GM18868 (cell line): Measurements from ENCODE around the gene UBA3.

ENCODE experiments used
- ATAC-seq: cut with Tn5 transposase; IDR thresholded peaks from one replicate; pipeline ENCODE4 v1.9.1; 2021; ENCODE audit warnings: mild to moderate bottlenecking, moderate library complexity; ENCODE audit not compliant: unreplicated experiment

UBA3 gene

DNA sequence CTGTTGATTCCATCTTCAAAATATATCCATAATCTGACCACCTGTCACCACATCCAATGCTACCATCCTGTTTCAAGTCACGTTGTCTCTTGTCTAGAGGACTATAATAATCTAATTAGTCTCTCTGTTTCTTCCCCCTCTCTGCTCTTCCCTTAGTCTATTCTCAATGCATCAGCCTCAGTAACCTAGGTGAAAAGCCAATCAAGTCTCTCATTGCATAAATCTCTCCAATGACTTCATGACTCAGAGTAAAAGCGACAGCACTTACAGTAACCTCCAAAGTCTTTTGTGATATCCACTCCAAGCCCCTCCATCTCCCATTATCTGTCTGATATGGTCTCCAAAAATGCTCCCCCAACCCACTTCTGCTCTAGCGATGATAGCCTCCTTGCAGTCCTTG is 7.2 kb downstream of the UBA3 start:
- ATAC-seq, result no peak

DNA sequence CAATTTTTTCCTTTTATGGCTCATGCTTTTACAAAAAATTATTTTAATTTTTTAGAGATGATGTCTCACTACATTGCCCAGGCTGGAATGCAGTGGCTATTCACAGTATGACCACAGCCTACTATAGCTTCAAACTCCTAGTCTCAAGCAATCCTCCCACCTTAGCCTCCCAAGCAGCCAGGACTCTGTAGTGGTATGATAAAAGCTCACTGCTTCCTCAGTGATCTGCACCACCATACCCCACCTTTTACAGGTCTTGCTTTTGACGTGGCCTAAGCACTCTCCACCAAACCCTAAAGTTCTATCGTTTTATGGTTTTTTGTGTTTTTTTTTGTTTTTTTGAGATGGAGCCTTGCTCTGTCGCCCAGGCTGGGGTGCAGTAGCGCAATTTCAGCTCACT is 14.0 kb downstream of the UBA3 start:
- no peak for ATAC-seq

DNA sequence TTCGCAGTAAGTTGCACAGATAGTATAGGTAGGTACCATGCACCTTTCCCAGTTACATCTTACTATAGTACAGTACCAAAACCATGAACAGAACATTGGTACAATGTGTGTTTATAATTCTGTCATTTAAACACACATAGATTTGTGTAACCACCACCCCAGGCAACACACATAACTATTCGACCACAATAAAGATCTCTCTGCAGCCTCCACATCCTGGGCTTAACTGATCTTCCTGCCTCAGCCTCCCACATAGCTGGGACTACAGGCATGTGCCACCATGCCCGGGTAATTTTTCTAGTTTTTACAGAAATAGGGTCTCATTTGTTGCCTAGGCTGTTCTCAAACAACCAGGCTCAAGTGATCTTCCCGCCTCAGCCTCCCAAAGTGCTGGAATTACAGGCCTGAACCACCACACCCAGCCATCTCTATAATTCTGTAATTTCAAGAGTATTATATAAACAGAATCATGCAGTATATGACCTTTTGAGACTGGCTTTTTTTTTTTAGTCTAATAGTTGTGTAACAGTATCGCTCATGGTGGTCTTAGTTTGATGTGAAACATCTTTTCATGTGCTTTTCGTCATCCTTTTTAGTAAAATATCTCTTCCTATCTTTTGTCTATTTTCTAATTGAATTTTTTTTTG is 14.7 kb downstream of the UBA3 start:
- ATAC-seq, result no peak

DNA sequence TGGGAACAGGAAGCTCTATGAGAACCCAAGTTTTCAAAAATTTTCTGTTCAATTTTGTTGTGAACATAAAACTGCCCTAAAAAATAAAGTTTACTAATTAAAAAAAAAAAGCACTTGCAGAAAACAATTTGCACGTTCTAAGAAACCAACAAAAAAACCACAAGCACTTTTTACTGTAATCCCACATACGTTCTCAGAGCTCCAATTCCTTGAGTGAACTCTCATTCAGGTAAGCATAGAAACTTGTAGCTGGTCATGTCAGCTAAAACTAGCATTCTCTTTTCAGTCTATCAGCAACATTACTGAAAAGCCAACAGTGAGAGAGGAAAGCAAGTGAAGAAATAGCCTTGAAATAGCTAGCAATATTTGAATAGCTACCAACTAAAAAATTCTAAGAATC is 16.5 kb downstream of the UBA3 start:
- ATAC-seq, result no peak

DNA sequence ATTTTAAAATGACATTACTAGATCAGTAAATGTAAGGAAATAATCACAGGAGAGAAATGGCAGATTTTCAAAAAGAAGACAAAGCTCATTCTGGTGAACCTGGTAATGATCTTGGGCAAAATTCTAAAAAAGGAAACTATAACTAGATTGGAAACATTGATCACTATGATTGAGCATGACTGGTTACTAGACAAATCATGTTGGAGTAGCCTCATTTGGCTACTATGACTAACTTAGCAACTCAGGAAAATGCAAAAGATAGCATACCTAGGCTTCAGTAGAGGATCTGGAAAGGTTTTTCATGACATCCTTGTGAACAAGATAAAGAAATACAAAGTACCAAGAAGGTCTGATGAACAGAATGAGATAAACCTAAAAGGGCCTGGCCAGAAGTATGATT is 20.5 kb downstream of the UBA3 start:
- no peak for ATAC-seq

DNA sequence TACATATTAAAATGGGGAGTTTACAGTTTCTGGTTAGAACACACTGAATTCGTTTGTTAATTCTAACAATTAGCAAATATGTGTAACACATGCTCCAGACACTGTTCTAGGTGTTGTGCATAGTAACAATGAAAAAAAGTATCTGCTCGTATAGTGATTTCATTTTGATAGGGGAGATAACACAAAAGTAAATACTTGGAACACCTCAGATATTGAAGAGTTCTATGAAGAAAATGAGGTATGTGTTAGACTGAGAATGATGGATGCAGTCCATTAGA is 21.3 kb downstream of the UBA3 start:
- ATAC-seq, result no peak

DNA sequence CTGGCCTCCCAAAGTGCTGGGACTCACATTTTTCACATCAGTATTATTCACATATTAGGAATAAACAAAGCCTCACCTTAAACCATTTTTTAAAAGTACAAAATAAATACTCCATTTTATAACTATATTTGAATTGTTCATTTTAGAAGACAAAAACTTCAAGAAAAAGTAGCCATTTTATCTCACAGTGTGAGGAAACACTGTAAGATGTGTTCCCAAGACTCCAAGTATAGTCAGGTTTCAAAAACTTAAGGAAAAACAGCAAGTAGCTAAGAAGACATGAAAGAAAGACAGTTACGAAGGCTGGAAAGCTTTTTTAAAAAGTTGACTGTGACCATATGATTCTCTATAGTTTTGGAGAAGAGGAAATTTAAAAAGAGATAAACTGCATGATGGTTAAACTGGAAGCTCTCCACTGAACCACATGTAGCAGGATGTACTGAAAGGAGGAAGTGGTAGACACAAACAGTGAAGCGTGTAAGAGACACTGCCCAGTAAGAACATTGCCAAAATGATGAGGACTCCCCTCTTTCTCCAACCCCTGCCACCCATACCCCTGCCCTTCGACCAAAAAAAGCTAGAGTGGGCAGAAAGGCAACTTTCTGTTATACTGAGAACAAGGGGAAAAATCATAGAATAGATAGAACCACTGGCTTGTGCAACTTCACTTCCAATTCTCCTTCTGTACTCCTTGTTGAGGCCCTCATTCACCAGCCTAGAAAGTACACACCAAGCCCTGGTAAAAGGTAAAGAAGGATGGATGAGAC is 21.8 kb downstream of the UBA3 start:
- peak; percentile 100 for ATAC-seq

DNA sequence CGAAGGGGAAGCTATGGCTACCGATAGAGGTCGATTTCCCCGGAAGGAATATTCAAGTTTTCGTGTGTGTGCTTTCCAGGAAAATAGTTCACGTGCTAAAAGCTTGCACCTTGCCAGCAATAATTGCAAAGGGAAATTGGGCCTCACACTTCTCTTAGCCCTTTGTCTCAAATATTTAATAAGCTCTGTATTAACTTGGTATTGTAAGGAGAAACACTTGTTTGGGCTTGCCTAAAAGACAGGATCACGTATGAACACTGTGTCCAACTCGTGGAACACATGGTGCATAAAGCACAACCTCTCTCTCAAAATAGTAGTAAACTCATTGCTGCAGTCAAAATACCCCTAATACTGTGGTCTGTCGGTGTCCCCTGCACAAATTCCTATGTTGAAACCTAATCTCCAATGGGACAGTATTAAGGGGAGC is 27.7 kb downstream of the UBA3 start:
- peak; percentile 5 for ATAC-seq

DNA sequence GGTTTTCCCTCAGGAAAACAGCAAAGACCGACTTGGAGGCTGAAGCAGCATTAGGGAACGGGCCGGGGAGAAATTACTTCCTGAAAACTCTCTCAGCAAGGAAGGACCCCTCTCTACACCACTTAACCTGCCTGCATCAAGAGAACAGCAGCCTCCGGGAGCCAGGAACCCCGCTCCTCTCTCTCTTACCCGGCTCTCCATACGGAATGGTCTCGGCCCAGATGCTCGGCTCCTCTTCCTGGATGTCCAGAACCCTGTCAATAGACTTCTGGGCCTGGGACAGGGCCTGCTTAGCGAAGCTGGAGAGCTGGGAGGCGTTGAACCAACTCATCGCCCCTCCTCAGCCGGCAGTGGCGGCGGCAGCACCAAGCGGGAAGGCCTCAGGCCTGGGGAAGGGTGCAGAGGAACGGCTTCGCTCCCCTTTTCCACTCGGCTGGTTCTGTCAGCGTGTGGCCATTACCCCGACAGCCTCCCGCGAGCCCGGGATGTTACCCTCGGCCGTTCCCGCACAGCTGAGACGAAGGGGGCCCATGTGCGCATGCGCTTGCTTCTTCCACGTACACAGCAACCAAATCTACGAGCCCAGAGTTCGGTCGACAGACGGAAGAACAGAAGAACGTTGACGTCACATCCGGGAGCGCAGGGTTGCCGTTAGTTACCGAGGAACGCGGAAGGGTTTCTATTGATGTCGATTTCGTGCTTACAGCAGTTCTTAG is 28.3 kb downstream of the UBA3 start, which contains the start of gene TMF1:
Gene TMF1 (minus strand): TSS at position 578 of the 716 bp plus-strand sequence. CDS start 247 bp downstream, at position 331.
- ATAC-seq, result peak; percentile 97

DNA sequence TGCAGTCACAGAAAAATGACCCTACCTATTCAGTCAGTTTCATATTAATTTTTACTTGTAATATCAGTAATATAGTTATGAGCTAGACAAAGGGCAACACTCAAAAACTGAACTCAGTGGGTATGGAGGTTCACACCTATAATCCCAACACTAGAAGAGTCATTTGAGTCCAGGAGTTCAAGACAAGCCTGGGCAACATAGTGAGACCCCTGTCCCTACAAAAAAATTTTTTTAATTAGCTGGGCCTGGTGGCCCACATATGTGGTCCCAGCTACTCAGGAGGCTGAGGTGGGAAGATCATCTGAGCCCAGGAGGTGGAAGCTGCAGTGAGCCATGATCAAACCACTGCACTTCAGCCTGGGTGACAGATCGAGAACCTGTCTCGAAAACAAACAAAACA is 31.2 kb downstream of the UBA3 start:
- no peak for ATAC-seq

DNA sequence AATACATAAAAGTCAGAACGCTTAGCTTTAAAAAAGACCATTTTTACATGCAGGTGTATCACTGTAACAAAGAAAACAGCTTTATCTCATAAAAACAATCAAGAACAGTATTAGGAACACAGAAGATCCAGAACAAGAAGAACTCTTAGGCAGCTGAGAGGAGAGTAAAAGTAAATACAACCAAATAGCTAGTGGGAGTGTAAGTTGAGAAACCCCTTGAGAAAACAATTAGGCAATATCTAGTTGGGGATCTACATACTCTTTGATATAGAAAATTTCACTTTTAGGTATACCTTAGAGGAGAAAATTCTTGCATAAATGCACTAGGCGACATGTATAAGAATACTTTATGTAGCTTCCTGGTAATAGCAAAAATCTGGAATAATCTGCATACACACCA is 35.6 kb downstream of the UBA3 start:
- no peak for ATAC-seq

DNA sequence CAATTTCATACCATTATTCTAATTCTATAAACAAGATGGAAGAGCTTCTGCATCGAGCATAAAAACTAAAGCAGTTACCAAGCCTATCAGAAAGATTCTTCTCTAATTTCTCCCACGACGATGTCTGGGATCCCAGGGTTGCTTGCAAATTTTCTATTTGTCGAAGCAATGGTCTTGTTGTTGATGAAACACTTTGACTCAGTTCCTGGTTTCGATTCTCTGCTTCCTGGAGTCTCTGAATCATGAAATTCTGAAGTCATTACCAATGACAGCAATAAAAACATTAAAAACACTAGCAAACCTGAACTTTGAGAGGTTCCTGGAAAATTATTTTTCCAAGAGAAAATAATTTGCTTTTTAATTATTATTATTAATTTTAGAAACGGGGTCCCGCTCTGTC is 46.7 kb downstream of the UBA3 start:
- no peak for ATAC-seq

DNA sequence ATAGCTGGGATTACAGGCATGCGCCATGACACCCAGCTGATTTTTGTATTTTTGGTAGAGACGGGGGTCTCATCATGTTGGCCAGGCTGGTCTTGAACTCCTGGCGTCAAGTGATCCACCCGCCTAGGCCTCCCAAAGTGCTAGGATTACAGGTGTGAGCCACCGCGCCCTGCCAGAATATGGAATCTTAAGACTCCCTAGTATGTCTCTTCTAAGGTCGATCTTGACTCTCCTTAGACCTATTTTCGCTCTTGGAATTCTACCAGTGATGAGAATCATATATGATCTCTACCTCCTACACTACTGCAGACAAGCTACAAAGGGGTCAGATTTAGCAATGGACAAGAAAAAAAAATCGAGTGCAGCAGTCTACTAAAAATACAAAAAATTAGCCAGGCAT is 47.4 kb downstream of the UBA3 start:
- no peak for ATAC-seq

DNA sequence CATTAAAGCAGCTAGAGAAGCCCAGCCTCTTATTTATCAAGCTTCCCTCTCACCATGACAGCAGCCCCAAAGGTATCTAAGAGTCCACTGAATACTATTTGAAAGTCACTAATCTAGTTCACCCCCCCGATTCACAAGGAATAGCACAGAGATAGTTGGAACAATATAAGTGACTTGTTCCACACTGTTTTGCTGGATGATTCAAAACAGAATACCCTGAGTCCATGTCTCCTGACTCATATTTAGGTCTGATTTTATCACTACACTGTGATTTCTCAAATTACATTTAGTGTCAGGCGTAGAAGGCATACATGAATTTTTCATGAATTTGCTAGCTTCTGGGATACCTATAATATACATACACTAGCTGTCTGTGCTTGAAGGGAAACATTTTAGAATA is 48.0 kb downstream of the UBA3 start:
- no peak for ATAC-seq

DNA sequence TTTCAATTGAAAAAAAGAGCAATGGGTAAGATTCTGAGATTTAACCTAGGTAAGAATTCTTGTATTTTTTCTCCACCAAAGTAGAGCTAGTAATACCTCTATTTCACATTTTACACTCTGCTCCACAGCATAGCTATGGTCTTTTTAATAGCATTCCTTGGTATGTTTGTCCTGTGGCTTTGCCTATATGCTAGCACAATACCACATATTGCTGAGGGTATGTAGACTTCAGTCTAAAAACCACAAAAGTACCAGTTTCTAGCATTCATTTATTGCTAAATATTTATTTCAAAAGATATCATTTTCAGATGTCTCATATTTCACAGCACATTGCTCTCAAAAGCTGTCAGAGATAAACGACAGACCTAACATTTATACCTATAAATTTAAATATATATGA is 48.5 kb downstream of the UBA3 start:
- ATAC-seq, result no peak

DNA sequence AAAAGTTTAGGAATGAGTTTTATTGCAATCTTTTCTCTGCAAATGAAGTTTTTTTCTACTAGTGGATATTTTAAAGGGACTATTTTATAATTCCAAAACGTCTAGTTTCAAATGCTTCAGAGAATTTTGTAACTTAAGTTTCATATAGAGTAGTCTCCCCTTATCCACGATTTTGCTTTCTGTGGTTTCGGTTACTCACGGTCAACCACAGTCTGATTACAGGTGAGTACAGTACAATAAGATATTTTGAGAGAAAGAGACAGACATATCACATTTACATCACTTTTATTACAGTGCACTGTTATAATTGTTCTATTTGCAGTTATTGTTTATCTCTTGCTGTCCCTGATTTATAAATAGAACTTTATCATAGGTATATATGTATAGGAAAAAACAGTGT is 59.3 kb downstream of the UBA3 start:
- ATAC-seq, result no peak

DNA sequence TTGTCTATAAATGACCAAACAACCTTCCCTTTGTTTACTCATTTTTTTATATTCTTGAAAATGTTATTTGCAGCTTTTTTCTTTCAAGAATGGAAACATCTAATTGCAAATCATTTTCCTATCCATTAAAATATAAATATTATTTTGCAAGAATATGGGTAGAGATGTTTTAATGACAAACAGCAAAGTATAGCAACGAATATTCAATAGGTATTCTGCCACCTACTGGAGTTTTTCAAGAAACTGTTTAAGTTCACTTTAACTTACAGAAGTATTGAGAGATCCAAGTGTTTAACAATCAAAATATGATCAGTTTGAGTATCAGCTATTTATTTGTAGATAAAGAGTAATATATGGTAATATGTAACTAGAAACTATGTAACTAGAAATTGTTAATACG is 59.7 kb downstream of the UBA3 start:
- no peak for ATAC-seq

DNA sequence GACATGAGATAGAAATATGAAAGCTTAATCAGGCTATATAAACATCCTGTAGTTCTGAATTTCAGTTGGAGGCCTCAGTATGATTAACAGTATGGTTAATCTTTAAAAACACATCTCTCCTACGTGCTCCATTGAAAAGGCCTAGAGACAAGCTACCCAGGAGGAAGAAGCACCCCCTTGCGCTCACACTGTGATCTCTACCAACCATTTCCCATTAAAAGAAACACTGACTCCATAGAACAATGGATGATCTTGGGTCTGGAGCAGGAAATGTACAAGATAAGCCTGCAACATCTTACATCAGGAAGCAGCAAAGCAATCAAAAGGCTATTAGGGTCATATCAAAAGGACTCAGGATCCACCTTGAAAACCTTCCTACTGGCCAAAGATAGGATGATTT is 63.3 kb downstream of the UBA3 start:
- ATAC-seq, result no peak

DNA sequence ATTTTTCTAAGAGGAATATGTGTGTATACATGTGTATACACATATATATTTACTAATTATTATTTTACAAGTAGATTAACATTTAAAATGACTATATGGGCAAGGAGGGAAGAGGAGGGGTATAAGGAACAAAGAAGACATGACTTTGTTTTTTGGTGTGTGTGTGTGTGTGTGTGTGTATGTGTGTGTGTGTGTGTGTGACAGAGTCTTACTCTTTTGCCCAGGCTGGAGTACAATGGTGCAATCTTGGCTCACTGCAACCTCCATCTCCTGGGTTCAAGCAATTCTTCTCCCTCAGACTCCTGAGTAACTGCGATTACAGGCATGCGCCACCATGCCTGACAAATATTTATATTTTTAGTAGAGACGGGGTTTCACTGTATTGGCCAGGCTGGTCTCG is 64.1 kb downstream of the UBA3 start:
- no peak for ATAC-seq

DNA sequence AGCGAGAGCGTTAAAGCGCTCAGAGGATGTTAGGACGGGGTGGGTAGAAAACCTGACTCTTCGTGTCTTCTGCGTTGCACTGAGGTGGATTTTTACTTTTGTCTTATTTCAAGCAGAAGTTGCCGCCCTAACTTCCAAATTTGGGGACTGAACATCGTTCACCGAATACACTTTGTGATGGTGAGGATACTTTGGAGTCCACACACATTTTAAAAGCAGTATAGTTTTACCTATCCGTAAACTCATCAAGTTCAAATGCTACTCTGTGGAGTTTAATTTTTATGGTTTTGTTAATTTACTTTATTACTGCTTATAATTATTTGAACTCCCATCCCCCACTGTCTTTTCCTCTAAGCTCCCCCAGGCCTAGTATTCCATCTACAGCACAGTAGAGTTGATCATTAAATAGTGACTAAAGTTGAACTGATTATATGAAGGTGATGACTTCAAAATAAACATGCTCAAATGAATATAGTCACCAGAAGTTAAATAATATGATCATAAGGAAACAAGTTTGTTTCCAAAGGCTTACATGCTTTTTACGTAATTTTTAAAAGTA is 66.1 kb downstream of the UBA3 start:
- no peak for ATAC-seq

DNA sequence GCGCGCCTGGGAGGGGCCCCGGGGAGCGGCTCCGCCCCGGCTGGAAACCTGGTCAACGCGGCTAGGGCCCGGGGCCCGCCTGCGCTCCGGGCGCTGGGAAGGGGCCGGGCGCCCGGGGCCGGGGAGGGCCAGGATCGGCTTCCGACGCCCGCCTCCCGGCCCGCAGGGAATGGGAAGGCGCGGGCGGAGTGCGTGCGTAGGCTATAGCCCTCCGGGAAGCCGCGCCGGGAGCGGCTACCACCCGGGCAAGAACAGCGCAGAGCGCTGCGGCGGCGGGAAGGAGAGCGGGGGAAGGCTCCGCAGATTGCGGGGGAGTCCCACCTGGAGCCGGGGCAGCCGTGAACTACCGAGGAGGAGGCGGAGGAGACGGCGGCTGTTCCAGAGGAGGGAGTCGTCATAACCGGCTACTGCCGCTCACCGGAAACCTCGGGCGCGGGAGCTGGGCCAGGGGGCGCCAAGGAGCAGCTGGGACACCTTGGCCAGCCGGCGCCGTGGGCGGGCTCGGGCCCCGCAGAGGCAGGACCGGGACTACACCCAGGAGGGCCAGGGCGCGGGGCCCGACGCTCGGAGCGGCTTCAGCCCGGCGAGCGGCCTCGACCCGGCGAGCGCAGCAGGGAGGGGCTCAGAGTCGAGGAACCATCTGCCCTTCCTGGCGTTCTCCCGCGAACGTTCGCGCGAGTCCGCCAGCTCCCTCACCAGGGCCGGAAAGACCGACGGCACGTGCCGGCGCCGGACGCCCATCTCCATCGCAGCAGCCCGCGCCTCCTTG is 66.7 kb downstream of the UBA3 start, which contains the start of gene EOGT:
Gene EOGT (minus strand): TSS at position 432 of the 769 bp plus-strand sequence. CDS start 3,838 bp downstream, outside the sequence.
- ATAC-seq, result peak; percentile 85
